ENCODE data around the gene PMAIP1.

DNA sequence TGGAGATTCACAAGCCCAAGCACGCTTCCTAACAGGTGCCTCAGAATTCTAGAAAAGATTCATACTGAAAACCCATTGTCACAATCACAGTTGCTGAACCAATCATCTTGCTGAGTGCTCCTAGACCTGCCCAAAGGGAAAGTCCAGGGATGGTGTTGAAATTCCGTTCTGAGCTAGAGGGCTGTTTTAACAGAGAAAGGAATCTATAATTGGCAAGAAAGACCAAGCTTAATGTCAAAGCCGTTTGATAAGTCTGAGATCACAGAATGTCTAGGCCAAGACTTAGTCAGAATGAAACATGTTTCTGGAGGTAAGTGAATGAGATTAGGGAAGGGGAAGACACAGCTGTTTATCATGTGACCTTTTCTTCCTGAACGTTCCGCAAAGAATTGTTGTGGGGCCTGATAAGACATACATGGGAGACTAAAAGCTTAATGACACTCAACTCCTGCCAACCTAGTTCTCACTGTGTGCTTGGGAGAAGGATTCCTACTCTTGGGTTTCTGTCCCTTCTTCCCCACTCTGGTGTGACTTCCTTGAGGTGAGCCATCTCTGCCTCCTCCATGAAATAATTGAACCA, 27.5 kb downstream of the PMAIP1 start:
- TF ChIP-seq, protein P1, sequence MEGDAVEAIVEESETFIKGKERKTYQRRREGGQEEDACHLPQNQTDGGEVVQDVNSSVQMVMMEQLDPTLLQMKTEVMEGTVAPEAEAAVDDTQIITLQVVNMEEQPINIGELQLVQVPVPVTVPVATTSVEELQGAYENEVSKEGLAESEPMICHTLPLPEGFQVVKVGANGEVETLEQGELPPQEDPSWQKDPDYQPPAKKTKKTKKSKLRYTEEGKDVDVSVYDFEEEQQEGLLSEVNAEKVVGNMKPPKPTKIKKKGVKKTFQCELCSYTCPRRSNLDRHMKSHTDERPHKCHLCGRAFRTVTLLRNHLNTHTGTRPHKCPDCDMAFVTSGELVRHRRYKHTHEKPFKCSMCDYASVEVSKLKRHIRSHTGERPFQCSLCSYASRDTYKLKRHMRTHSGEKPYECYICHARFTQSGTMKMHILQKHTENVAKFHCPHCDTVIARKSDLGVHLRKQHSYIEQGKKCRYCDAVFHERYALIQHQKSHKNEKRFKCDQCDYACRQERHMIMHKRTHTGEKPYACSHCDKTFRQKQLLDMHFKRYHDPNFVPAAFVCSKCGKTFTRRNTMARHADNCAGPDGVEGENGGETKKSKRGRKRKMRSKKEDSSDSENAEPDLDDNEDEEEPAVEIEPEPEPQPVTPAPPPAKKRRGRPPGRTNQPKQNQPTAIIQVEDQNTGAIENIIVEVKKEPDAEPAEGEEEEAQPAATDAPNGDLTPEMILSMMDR (IDR thresholded peaks at IDR 0.05; ENCODE audit: low read depth, low read length, missing input control), result no peak
- TF ChIP-seq SP1 (IDR thresholded peaks at IDR 0.05) (no peak), YY1 (IDR thresholded peaks at IDR 0.05) (no peak), RAD21 (IDR thresholded peaks at IDR 0.05) (no peak), TAF1 (conservative IDR thresholded peaks at IDR 0.05) (no peak), JUND (IDR thresholded peaks at IDR 0.05) (no peak), EGR1 (IDR thresholded peaks at IDR 0.05; ENCODE audit: low read depth in 2 of 2) (no peak), FOXA1 (IDR thresholded peaks at IDR 0.05) (no peak), GABPA (IDR thresholded peaks at IDR 0.05 in 1 of 2, conservative IDR thresholded peaks at IDR 0.05 in 1 of 2) (no peak), RXRA (IDR thresholded peaks at IDR 0.05) (no peak), HNF4G (IDR thresholded peaks at IDR 0.05) (no peak)
- TF ChIP-seq, protein P2, sequence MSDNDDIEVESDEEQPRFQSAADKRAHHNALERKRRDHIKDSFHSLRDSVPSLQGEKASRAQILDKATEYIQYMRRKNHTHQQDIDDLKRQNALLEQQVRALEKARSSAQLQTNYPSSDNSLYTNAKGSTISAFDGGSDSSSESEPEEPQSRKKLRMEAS (IDR thresholded peaks at IDR 0.05), result no peak
- TF ChIP-seq, protein P3, sequence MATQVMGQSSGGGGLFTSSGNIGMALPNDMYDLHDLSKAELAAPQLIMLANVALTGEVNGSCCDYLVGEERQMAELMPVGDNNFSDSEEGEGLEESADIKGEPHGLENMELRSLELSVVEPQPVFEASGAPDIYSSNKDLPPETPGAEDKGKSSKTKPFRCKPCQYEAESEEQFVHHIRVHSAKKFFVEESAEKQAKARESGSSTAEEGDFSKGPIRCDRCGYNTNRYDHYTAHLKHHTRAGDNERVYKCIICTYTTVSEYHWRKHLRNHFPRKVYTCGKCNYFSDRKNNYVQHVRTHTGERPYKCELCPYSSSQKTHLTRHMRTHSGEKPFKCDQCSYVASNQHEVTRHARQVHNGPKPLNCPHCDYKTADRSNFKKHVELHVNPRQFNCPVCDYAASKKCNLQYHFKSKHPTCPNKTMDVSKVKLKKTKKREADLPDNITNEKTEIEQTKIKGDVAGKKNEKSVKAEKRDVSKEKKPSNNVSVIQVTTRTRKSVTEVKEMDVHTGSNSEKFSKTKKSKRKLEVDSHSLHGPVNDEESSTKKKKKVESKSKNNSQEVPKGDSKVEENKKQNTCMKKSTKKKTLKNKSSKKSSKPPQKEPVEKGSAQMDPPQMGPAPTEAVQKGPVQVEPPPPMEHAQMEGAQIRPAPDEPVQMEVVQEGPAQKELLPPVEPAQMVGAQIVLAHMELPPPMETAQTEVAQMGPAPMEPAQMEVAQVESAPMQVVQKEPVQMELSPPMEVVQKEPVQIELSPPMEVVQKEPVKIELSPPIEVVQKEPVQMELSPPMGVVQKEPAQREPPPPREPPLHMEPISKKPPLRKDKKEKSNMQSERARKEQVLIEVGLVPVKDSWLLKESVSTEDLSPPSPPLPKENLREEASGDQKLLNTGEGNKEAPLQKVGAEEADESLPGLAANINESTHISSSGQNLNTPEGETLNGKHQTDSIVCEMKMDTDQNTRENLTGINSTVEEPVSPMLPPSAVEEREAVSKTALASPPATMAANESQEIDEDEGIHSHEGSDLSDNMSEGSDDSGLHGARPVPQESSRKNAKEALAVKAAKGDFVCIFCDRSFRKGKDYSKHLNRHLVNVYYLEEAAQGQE (IDR thresholded peaks at IDR 0.05), result no peak

Measured in liver (tissue), 3 donors.